ENCODE results near the gene CDH4.

- no peak for TF ChIP-seq CTCF (IDR thresholded peaks at IDR 0.05)
- TF ChIP-seq POLR2A (IDR thresholded peaks at IDR 0.05): no peak
These were observed 545.9 kb downstream of the CDH4 start for GRCh38 chr20:61797971-61798411.
